NCI-H82 treated with DMSO at 0.1 percent for 48 hours (cell line): ENCODE measurements around the gene APBB2.
"Not testable (repeated sequence)": the region's sequence is repeated elsewhere in the genome, so short reads cannot be mapped to it uniquely, and the experiment has no call there.

Experiments
- DNase-seq: peaks from one replicate; lab custom pipeline; 2025; ENCODE audit not compliant: unreplicated experiment; lab: John Stamatoyannopoulos, UW

APBB2 gene

DNA sequence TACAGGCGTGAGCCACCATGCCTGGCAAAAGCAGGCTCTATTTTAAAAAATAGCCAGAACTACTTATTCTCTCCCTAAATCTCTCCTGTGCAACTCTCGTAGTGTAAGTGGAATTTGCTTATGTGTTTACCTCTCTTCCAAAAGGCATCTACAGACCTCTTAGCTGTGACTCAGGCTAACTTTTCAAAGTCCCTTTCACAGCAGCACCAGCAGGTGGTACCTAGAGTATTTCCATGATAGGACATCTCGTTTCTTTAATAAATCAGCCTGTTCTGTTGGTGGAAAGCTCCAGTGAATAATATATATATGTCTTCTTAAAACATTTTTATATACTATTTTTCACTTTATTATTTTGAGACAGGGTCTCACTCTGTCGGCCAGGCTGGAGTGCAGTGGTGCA is 375.6 kb downstream of the APBB2 start:
- DNase-seq, result no peak

DNA sequence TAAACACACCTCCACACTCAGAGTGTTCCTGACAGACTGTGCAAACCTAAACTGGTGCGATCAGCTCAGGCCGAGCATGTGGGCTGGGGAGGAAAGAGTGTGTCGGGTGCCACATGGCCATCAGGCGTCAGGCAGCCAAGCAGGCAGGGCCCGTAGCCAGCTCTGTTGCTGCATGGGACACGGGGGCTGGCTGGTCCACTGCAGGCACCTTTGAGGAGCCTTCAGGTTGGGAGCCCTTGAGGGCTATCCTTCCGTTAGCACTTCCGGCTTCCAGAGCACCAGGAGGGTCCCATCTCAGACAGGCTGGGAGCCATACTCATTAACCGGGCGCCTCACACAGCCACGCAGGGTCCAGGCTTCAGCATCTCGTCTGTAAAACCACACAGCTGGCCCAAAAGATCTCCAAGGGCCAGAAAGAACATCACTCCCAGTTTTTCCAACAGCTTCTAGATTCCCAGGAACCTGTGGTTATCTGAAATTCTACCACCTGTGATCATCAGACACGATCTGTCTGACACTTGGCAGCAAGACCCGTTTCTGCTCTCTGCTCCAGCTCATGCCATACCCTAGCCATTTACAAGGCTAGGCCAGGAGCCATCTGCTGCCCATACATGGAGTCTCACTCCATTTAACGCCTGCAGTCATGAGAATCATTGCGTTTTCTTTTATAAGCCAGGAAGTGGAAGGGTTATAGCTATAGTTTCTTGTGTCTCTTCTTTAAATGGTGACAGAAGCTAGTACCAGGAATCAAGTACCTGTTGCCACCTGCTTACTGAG is 377.1 kb downstream of the APBB2 start:
- no peak for DNase-seq

DNA sequence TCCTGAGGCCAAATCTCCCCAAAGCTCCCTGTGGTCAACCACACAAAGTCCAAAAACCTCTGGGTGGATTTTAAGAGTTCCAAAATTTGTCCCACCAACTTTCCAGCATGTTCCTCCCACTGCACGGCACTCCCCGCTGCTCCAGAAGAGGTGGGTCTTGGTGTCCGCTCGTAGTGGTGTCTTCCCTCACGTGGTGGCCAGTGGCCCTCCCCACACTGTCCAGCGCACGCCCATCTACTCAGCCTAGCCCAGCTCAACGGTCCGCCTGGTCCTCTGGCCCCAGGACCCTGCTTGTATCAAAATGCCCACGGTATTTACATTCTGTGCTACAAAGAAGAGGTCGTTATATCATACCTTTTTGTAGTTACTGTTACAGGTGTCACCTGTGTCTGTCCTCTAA is 381.1 kb downstream of the APBB2 start:
- no peak for DNase-seq

DNA sequence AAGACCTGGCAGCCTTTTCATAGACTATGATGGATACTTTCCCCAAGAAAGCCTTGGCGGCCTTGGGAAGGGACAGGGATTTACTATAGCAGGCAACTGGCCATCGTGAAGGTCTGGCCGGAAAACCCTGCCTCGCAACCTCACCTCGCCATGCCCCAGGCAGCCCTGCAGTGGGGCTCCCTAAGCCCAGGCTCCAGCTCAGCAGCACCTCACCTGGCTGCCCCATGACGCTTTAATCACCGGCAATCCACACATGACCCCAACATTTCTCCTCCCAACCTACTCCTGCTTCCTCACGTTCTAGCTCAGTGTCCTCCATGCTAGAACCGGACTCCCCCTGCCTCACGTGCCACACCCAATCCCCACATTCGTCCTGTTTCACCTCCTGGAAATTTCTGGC is 382.2 kb downstream of the APBB2 start:
- DNase-seq, result no peak

DNA sequence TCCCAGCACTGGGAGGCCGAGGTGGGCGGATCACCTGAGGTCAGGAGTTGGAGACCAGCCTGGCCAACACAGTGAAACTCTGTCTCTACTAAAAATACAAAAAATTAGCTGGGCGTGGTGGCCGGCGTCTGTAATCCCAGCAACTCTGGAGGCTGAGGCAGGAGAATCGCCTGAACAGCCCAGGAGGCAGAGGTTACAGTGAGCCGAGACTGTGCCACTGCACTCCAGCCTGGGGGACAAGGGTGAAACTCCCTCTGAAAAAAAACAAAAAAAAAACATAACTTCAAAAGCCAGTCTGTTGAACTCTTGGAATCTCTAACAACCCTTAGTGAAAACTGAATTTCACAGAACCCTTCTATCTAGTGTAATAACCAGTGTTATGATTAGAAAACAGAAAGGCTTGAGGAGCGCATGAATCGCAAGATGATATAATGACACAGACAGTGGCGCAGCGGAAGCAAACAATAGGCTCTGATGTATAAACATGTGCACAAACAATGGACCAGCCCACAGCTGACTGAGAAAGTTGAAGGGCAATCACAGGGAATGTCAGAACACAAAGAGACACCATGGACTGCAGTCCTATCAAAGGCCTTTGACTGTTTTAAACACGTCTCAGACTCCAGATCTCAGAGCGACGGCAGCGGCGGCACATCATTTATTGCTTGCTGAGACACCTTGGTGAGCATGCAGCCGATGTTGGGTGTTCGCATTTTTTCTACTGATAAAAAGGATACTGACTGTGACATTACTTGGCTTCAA is 383.0 kb downstream of the APBB2 start:
- DNase-seq, result no peak

DNA sequence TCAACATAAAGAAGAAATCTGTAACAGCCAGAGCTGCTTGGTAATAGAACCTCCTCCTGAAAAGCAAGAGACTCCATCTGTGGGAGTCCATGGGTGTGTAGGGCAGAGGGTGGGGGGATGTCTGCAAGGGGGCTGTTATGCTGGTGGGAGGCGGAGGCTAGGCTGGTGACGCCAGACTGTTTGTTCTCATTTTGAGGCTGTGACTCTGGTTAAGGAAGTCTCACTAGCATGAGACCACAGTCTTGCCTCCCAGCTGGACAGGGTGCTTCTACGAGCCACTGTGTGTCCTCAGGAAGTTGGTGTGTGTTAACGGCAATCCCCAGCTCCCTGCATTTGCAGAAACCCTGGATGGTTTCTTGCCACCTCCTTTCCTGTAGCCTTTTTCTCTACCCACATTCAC is 384.8 kb downstream of the APBB2 start:
- DNase-seq, result no peak

DNA sequence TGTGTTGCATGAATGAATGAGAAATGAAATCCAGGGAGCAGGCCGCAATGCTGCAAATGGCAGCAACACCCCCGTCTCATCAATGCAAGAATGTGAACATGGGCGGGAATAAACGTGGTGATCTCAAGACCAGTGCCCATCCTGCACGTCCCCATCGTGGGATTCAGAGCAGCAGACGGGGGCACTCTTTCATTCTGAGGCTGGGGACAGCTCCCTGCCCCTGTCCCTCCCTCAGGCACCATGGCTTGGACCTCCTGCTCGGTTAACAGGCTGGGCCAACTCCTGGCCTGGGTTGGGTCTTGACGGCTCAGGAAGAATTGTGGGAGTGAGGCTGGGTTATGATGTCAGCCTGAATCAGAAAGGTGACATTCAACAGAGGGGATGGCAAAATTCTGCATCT is 385.7 kb downstream of the APBB2 start:
- DNase-seq, result no peak

DNA sequence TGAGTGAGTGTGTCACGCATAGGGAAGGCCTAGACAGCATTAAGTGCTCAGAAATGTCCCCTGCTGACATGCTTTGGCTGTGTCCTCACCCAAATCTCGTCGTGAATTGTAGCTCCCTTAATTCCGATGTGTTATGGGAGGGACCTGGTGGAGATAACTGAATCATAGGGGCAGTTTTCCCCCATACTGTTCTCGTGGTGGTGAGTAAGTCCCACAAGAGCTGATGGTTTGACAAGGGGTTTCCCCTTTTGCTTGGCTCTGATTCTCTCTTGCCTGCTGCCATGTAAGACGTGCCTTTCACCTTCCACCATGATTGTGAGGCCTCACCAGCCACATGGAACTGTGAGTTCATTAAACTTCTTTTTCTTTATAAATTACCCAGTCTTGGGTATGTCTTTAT is 386.6 kb downstream of the APBB2 start:
- no peak for DNase-seq

DNA sequence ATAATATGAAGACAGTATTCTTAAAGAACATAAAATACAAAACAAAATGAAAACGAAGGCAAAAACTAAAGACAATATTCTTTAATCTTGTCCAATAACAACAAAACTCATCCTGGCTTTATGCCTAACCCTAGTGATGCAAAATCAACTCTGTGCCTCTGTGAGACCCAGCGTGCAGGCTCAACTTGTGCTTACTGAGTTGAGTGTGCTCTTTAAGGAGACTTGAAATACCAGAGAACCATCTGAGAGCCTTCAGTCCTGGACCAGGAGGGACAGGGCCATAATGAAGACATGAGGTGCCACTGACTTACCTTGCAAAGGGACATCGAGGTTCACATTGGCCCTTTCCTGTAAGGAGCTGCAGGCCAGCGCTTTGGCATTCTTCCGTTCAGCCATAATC is 387.5 kb downstream of the APBB2 start:
- DNase-seq, result no peak

DNA sequence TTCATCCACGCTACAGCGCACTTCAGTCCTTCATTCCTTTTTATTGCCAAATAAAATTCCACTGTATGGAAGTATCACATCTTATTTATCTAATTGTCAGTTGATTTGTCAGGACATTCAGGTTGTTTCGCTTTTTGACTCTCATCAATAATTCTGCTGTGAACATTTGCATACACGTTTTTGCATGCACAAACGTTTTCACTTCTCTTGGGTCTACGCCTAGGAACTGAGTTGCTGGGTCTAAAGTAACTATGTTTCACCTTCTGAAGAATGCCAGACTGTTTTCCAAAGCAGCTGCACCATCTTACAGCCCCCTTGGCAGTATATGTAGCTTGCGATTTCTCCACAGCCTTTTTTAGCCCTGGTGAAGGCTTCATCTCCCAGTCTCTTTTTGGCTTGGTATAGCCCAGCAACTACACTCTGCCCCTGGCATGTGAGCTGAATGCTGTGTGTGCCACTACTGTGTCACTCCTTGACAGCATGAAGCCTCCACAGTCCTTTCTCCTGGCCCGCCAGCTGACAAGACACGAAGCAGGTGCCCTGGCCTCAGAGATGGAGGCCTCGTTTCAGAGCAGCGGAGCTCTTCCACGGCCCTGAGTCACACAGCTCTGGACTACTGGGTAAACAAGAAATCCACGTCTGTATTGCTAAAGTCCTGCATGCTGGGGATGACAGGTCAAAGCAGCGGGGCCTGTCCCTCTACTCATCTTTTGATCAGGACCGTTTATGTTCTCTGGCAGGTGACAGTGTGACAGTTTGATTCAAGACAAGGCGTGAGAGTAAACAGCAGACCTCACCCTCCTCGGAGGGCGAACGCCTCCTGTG is 389.1 kb downstream of the APBB2 start:
- no peak for DNase-seq

DNA sequence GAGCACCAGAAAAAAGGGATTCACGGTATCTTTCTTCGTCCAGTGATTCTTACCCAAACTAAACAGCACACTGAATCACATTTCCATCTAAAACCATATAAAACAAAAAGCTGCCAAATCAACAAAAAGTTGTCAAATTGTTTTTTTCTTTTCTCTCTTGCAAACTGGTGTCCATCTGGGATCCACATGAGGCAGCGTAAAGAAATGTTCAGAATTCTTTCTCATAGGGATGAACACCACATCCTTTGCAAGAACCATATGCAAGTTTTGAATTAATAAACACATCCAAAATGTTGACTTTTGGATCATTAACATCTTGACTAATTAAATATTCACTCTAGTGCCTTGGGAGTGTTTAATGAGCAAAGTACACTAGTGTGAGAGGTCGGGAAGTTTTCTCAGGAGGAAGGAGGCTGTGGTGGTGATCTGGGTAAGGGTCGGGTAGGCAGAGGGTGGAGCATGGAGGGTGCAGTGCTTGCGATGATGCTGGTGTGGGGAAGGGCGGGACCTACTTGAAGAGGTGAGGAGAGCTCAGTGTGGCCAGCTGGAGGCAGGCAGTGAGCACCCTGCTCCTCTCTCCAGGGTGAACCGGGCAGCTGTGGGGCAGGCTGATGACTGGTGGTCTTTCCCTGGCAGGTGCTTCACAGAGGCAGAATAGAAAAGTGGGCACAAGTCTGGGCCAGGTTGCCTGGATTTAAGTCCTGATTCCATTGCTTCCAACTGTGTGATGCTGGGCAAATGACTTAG is 391.7 kb downstream of the APBB2 start:
- DNase-seq, result no peak

DNA sequence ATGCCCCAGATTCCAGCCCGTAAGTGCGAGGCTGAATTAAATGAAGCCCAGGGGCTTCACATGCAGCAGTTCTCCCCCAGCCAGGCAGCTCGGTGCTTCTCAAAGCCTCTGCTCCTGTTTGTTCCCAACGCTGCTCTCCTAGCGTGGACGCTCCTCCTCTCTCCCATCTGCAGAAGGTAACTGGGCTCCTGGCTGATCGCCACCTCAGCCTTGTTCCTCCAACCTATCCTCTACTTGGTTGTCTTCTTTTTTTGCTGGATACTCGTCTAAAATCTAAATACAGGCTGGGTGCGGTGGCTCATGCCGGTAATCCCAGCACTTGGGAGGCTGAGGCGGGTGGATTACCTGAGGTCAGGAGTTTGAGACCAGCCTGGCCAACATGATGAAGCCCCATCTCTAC is 394.2 kb downstream of the APBB2 start:
- DNase-seq, result no peak

DNA sequence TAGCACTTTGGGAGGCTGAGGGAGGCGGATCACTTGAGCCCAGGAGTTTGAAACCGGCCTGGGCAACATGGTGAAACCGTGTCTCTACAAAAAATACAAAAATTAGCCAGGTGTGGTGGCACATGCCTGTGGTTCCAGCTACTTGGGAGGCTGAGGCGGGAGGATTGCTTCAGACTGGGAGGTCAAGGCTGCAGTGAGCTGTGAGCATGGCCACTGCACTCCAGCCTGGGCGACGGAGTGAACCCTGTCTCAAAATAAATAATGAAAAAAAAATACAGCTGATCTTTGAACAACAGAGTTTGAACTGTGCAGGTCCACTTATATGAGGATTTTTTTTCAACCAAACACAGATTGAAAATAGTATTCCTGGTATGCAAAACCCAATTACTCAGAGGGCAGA is 397.2 kb downstream of the APBB2 start:
- DNase-seq, result not testable (repeated sequence)

DNA sequence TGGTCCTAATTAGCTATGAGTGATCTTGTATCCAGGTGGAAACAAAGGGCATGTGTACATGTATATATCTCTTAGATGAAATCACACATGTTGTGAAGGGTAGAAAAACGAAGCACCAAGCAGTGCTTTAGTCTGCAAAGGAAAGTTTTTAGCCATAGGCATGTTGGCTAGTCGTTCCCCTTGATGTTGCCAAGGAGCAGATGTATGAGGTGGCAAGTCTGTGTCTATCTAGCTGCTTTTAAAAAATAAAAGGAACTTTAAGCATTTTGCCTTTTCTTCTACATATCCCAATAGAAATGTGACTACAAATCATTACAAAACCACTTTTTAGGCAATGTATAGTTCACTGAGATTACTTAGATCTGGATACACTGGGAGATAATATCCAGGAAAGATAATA is 401.5 kb downstream of the APBB2 start:
- DNase-seq, result no peak

DNA sequence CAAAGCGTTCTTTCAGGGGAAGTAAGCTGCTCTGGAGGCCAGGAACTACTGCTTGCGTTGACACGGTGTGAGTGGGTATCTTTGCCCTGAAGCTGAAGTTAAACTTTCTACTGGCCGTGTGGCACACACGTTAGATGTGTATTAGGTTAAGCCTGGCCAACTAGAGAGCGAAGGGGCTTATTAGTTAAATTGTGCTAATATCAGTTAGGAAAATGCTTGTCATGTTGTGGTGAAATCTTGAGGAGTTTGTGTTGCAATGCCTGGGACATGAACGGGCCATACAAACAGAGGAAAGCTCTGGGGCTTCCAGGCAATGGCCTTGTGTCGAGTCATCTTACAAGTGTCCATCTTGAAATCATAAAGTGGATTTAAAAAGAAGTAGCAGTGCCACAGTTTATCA is 402.0 kb downstream of the APBB2 start:
- DNase-seq, result no peak

DNA sequence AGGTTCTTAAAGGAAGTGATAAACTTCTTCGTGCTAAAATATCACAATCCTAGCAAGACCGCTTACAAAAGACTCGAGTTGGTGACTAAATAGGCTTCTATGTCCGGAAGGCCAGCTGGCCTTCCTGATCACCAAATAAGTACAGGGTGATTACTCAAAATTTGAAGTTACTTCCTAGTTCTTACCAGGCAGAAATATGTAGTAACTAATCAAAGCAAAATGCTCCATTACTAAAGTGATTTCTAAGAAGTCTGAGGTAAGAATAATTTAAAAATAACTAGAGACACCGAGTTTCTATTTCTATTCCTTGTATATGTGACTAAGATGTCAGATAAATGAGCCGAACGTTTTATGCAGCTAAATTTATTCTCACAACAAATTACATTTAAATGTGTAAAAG is 402.4 kb downstream of the APBB2 start:
- DNase-seq, result no peak

DNA sequence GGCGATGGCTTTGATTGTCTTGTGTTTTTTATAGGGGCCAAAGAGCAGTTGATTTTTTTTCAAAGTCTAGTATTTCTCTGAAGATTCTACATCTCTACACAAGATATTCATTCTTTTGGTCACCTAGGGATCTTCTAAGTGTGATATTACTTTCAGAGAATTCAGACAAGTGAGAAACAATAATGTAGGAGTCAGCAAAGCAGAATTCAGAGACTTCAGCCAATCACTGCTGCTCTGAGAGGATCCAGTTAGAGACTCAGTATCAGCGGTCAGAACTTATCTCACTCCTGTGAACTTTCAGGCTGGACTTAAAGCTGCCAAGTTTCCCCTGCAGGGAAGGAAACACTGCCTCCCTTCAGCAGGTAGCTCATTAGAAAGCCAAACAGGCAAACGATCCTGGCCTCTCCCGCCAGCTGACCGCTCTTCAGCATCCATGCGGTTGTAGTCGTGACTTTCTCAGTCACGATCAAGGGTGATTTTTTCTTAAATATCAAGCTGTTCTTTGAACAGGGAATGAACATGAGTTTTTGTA is 405.4 kb downstream of the APBB2 start:
- DNase-seq, result no peak

DNA sequence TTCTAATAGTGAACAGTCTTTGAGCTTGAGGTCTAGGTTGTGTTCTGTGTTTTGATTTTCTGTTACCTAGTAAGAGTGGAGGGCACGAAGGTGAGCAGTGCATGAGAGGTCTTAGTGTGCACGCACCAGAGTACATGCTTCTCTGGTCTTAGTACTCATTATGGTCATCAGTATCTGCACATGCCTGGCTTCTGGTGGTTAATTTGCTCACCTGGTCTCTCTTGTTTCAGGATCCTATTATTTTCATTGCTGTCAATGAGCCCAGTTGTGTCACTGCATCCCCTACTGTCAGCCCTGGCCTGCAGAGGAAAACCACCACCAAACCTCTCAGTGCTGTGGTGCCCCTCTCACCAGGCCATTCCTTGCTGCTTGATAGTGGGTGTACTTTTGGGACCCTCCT is 409.7 kb downstream of the APBB2 start:
- no peak for DNase-seq

DNA sequence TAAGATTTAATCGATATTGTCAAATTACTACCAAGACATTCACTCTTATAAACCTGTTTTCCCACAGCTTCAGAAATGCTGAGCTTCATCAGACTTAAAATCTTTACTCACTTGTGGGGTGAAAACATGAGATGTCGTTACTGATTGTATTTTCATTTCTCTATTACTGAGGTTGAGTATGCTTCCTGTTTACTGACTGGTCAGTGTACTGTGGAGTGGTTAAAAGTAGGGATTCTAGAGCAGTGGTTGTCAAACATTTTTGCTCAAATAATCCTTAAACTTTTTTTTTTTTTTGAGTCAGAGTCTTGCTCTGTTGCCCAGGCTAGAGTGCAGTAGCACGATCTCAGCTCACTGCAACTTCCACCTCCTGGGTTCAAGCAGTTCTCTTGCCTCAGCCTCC is 414.3 kb downstream of the APBB2 start:
- DNase-seq, result no peak

DNA sequence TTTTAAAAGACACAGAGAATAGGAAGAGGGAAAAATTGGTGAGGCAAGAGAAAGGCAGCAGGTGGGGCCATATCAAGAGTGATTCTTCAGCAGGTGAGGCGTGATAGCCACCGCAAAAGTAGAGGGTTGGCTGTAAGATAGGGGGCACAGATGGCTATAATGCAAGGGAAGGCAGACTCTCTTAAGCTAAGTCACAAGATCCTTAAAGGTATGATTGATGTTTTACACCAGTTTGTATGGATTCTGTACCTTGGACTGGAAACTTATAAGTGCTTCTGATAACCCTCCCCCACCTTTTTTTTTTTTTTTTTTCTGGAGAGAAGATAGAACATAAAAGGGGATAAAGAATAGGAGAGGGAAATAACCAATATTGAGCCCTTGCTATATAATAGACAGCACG is 424.6 kb downstream of the APBB2 start:
- DNase-seq, result no peak

DNA sequence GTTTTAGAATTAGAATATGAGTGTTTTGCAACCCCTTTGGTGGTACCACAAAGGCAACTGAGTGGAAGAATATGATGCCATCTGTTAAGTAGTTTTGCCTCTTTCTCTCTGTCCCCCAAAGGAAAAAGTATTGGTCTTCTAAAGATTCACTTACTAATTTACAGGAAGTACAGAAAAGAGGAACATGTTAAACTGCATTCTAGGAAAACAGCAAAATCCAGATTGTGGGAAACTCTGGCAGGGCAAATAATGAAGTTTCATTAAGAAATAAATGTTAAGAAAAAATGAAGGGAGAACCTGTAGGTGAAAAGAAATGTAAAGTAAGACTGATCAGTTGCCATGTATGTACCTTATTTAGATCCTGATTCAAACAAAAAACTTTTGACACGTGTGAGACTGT is 425.3 kb downstream of the APBB2 start:
- DNase-seq, result no peak
